Loucy (cell line): ENCODE results near the gene LGALS1.

Experiments used
- EZH2phosphoT487 ChIP-seq: fragments of 200-600 bp; IDR thresholded peaks from 2 replicates; pipeline ENCODE4 v1.6.1; 2018; ENCODE audit warnings: antibody characterized with exemption, mild to moderate bottlenecking, moderate library complexity, borderline replicate concordance
- TF ChIP-seq, protein P1 (sequence below): fragments of 200-600 bp; sonication (generic); conservative IDR thresholded peaks from 2 replicates; pipeline ENCODE4 v1.5.1; 2014; ENCODE audit warnings: mild to moderate bottlenecking, antibody characterized with exemption, low read length

DNA sequence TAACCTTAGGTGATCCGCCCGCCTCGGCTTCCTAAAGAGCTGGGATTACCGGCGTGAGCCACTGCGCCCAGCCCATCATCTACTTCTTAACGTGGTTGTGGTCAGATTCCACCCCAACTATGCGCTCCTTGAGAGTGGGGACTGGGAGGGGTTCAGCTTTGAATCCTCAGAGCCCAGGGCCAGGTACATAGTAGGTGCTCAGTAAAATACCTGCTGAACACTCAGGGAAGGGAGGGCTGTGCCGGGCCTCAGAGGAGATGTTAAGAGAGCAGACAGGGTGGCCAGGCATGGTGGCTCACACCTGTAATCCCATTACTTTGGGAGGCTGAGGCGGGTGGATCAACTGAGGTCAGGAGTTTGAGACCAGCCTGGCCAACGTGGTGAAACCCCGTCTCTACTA is 1.2 kb upstream of the LGALS1 start:
- TF ChIP-seq, protein P1, sequence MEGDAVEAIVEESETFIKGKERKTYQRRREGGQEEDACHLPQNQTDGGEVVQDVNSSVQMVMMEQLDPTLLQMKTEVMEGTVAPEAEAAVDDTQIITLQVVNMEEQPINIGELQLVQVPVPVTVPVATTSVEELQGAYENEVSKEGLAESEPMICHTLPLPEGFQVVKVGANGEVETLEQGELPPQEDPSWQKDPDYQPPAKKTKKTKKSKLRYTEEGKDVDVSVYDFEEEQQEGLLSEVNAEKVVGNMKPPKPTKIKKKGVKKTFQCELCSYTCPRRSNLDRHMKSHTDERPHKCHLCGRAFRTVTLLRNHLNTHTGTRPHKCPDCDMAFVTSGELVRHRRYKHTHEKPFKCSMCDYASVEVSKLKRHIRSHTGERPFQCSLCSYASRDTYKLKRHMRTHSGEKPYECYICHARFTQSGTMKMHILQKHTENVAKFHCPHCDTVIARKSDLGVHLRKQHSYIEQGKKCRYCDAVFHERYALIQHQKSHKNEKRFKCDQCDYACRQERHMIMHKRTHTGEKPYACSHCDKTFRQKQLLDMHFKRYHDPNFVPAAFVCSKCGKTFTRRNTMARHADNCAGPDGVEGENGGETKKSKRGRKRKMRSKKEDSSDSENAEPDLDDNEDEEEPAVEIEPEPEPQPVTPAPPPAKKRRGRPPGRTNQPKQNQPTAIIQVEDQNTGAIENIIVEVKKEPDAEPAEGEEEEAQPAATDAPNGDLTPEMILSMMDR: no peak
- TF ChIP-seq EZH2phosphoT487: no peak
